BE2C (cell line): ENCODE measurements around the gene RBMS3.
A peak's percentile ranks its signal among the peaks of the same experiment; 100 is the strongest.

Source experiments
- DNase-seq: peaks from one replicate; pipeline ENCODE4 v3.0.0-alpha.2; 2020
- H3K27me3 ChIP-seq: fragments of 250-450 bp; sonication (Bioruptor Pico); 2 replicates; pipeline ENCODE4 v1.5.1; 2020; ENCODE audit warnings: mild to moderate bottlenecking
- H3K36me3 ChIP-seq: fragments of 250-450 bp; sonication (Bioruptor Pico); 2 replicates; pipeline ENCODE4 v1.5.1; 2020; ENCODE audit warnings: mild to moderate bottlenecking
- H3K4me1 ChIP-seq: fragments of 250-450 bp; sonication (Bioruptor Pico); 2 replicates; pipeline ENCODE4 v1.5.1; 2020
- H3K4me3 ChIP-seq: 2 replicates; pipeline ENCODE4 v1.5.1; 2011; ENCODE audit warnings: low read depth, low read length
- H3K9me3 ChIP-seq: fragments of 250-450 bp; sonication (Bioruptor Pico); 2 replicates; pipeline ENCODE4 v1.5.1; 2020
- TF ChIP-seq, protein P1 (sequence below): IDR thresholded peaks from 2 replicates; pipeline ENCODE4 v1.5.1; 2012; ENCODE audit warnings: mild to moderate bottlenecking, low read depth, low read length

The RBMS3 gene

DNA sequence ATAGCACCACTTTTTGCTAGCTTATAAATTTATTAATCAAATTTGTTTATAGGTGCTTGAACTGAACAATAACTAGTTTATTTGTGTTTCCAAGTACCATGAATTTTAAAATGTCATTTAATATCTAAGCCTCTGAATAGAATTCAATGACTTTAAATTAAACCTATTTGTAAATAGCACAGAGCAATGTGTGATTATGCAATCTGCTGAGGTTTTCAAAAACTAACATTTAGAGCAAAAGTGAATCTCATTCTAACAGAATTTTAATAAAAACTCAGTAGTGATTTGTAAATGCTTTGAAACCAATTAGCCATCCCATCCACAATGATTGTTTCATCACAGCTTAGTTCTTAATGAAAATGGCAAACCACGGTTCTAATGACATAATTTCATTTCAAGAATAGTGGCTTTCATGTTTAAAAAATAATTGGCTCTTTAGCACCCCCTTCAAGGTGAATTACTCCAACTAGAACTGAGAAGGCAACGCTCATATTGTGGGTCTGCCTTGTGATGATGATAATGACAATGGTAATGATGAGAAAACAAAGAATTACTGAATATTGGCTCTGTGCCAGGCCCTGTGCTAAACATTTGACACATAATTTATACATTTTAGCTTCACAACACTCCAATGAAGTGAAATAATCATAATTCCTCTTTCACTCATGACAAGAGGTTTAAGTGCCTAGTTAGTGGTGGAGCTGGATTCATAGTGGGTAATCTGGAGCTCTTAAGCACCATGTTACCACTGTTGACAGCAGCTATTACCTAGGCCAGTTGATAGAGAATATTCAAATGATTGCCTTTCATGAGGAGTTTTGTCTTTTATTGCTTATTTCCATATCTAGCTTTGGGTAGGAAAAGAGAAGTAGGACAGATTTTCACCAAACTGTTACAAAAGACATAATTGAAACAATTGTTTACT, 145.7 kb downstream of the RBMS3 start:
- H3K9me3 ChIP-seq: no peaks in the 10 kb centered on the region
- H3K27me3 ChIP-seq: no peaks in the 10 kb centered on the region
- TF ChIP-seq, protein P1, sequence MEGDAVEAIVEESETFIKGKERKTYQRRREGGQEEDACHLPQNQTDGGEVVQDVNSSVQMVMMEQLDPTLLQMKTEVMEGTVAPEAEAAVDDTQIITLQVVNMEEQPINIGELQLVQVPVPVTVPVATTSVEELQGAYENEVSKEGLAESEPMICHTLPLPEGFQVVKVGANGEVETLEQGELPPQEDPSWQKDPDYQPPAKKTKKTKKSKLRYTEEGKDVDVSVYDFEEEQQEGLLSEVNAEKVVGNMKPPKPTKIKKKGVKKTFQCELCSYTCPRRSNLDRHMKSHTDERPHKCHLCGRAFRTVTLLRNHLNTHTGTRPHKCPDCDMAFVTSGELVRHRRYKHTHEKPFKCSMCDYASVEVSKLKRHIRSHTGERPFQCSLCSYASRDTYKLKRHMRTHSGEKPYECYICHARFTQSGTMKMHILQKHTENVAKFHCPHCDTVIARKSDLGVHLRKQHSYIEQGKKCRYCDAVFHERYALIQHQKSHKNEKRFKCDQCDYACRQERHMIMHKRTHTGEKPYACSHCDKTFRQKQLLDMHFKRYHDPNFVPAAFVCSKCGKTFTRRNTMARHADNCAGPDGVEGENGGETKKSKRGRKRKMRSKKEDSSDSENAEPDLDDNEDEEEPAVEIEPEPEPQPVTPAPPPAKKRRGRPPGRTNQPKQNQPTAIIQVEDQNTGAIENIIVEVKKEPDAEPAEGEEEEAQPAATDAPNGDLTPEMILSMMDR: no peak
- peaks cover 31% of the 10 kb centered on the region for H3K4me1 ChIP-seq
- no peak for DNase-seq
- no peaks in the 10 kb centered on the region for H3K36me3 ChIP-seq
- H3K4me3 ChIP-seq: no peak overlapping the region

DNA sequence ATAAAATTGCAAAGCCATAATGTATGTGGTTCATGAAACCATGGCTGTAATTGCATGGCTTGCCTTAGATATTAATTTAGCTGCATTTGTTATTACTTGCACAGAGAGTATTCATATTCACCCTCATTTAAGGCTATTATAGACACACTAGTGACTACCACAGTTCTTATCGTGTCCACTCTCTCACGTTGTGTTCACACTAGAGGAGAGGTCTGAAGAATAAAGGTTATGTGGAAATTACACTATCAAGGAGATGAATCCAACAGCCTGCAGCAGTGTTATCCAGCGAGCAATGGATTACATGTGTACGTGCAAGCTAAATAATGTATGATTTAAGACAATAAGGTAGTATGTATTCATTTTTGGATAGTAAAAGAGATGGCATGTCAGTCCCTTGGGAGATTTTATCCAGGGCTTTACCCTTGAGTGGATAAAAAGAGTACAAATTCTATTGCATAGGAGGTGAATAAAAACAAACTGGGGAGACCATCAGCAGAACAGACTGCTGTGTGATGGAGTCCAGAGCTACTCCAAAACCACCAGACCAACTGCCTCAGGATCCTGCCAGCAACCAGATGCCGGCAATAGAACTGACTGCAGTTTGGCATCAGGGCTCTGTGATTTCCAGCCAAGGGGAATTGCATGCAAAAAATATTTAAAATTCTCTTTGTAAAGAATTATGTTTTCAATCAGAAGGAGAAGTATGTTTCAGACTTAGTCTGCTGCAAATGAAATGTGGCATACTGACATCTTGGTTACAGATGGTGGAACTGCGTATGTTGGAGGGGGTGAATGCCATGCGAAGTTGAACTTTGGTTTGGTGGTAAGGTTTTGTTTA, 146.6 kb downstream of the RBMS3 start:
- TF ChIP-seq, protein P1: no peak
- Histone ChIP-seq H3K36me3 (no peaks in the 10 kb centered on the region), H3K4me1 (peaks cover 31% of the 10 kb centered on the region), H3K4me3 (peak overlapping the region; percentile 8; the same call in 1 of the 2 replicates), H3K27me3 (no peaks in the 10 kb centered on the region), H3K9me3 (no peaks in the 10 kb centered on the region)
- DNase-seq: peak; percentile 63

DNA sequence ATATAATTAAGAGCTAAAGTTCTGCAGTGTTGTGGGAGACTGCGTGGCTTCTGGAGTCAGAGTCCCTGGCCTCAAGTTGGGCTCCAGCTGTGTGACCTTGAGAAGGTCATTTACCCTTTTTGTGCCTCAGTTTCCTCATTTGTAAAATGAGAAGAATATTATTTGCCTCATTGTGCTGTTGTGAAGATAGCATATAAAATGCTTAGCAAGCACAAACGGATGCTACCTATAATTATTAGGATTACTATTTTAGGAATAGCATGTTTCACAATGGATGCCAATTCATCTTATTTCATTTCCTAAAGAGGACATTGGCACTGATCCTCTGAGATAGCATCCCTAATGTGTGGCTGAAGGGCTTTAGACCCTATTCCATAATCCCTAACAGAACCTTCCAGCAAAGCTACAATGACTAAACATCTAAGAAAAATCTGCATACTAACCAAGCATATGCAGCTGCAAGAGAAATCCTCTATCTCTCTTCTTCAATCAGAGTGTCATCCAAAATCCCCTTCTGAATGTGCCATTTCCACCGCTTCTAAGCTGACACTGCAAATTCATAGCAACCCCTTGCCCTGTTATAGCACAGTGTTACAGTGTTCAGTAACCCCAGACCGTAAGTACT, 148.3 kb downstream of the RBMS3 start:
- Histone ChIP-seq H3K4me3 (no peak overlapping the region), H3K36me3 (no peaks in the 10 kb centered on the region), H3K9me3 (no peaks in the 10 kb centered on the region), H3K4me1 (peaks cover 31% of the 10 kb centered on the region), H3K27me3 (no peaks in the 10 kb centered on the region)
- TF ChIP-seq, protein P1: no peak
- DNase-seq: no peak

DNA sequence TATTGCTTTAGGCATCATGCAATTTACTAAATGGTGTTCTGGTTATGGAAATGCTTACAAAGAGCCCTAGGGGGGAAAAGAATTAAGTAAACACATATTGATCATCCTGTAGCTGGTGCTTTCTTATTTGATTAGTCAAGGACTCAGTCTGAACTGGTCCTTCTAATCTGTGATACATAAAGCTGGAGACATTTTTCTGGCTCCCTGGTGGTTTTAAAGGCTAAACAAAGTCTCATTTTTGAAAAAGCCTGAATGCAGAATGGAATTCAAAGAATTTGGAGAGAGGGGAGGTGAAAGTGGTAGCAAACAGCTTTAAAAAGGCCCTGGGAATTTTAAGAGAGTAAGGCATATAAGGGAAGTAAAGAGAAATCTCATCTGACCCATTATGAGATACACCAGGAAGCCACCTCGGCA, 149.7 kb downstream of the RBMS3 start:
- DNase-seq: no peak
- TF ChIP-seq, protein P1: no peak
- Histone ChIP-seq H3K9me3 (no peaks in the 10 kb centered on the region), H3K4me3 (no peak overlapping the region), H3K36me3 (peaks cover 9% of the 10 kb centered on the region), H3K4me1 (peaks cover 31% of the 10 kb centered on the region), H3K27me3 (no peaks in the 10 kb centered on the region)

DNA sequence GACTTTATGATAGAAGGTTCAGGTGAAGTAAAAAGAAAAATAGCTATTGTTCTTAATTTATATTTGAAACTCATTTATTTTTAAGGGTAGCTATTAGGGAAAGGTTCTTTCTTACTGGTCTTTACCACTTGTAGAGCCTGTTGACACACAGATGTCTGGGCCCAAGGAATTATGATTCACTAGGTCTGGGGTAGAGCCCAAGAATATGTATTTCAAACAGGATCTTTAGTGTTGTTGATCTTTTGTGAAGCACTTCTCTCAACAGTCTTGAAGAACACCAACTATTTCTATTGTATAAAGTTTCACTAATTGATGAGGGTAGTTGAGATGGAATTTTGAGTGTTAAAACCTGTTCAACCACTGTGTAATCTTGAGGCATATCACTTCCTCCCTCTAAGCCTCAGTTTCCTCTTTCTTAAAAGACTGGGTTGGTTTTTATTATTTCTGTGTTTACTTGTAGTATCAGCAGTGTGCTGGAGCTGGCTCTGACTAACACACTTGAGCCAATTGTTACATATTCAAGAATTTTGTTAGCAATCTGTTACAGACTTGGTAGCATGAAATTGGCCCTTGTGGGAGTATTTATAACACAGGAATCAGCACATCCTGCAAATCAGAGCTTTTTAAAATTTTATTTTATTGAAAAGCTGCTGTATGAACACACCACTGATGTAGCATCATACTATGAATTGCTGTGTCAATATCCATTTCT, 155.9 kb downstream of the RBMS3 start:
- TF ChIP-seq, protein P1: no peak
- H3K4me1 ChIP-seq: no peaks in the 10 kb centered on the region; the same call in 1 of the 2 replicates
- DNase-seq: no peak
- no peaks in the 10 kb centered on the region for H3K9me3 ChIP-seq
- H3K36me3 ChIP-seq: peaks cover 14% of the 10 kb centered on the region
- no peaks in the 10 kb centered on the region for H3K27me3 ChIP-seq
- H3K4me3 ChIP-seq: no peak overlapping the region
